HUDEP-2 (cell line): ENCODE measurements around the gene TMED7.

Source experiments
- DNase-seq, 76 experiments: peaks; one replicate each; lab custom pipeline; 2025; ENCODE audit not compliant: unreplicated experiment in 76 of 76; lab: John Stamatoyannopoulos, UW

TMED7 gene

GRCh38 chr5:115585265-115585664, 40.6 kb downstream of the TMED7 start:
- no peak for DNase-seq

GRCh38 chr5:115584501-115584900, 41.3 kb downstream of the TMED7 start:
- DNase-seq, result no peak

GRCh38 chr5:115583474-115583873, 42.4 kb downstream of the TMED7 start:
- no peak for DNase-seq

- no peak for DNase-seq
Measured at GRCh38 chr5:115580941-115581340, 44.9 kb downstream of the TMED7 start.

- no peak for DNase-seq
Measured at GRCh38 chr5:115579747-115580173, 46.1 kb downstream of the TMED7 start.

GRCh38 chr5:115579216-115579615, 46.6 kb downstream of the TMED7 start:
- no peak for DNase-seq

- no peak for DNase-seq
Measured at GRCh38 chr5:115578657-115579056, 47.2 kb downstream of the TMED7 start.

- DNase-seq, result no peak
Measured at GRCh38 chr5:115577741-115578140, 48.1 kb downstream of the TMED7 start.

GRCh38 chr5:115577329-115577728, 48.5 kb downstream of the TMED7 start:
- no peak for DNase-seq

GRCh38 chr5:115575167-115576070, 50.4 kb downstream of the TMED7 start:
- no peak for DNase-seq

GRCh38 chr5:115573133-115573532, 52.7 kb downstream of the TMED7 start:
- no peak for DNase-seq

GRCh38 chr5:115571441-115571878, 54.4 kb downstream of the TMED7 start:
- no peak for DNase-seq

GRCh38 chr5:115568668-115569067, 57.2 kb downstream of the TMED7 start:
- DNase-seq, result no peak

GRCh38 chr5:115565233-115565632, 60.6 kb downstream of the TMED7 start:
- no peak for DNase-seq
